OCI-M2 (cell line): ENCODE data around the gene PRMT1.

Experiments used
- DNase-seq: peaks from one replicate; lab custom pipeline; 2025; ENCODE audit not compliant: unreplicated experiment; lab: John Stamatoyannopoulos, UW

The PRMT1 gene

GRCh38 chr19:49687566-49688316 is 10.7 kb downstream of the PRMT1 start:
- DNase-seq, result no peak

- DNase-seq, result no peak
These were observed 11.6 kb downstream of the PRMT1 start for GRCh38 chr19:49688531-49689132.

GRCh38 chr19:49689133-49690078 is 12.3 kb downstream of the PRMT1 start, which contains the start of gene ADM5:
ADM5 (plus strand) TSS chr19:49689594; CDS start chr19:49689838, 244 bp downstream.
- no peak for DNase-seq

GRCh38 chr19:49690079-49690655 is 13.1 kb downstream of the PRMT1 start:
- DNase-seq, result no peak

- DNase-seq, result no peak
These were observed 13.7 kb downstream of the PRMT1 start, which contains the start of gene CPT1C for GRCh38 chr19:49690656-49691242. CPT1C (plus strand) TSS chr19:49691116; CDS start chr19:49692253, 1,137 bp downstream.

- no peak for DNase-seq
These were observed 14.4 kb downstream of the PRMT1 start for GRCh38 chr19:49691243-49692146.

- no peak for DNase-seq
These were observed 15.1 kb downstream of the PRMT1 start for GRCh38 chr19:49692147-49692506.

GRCh38 chr19:49696115-49696514 is 19.0 kb downstream of the PRMT1 start:
- no peak for DNase-seq

GRCh38 chr19:49696865-49697264 is 19.8 kb downstream of the PRMT1 start:
- no peak for DNase-seq

GRCh38 chr19:49699364-49699763 is 22.3 kb downstream of the PRMT1 start:
- DNase-seq, result no peak

GRCh38 chr19:49700563-49700962 is 23.5 kb downstream of the PRMT1 start:
- no peak for DNase-seq

GRCh38 chr19:49701271-49701786 is 24.3 kb downstream of the PRMT1 start:
- DNase-seq, result no peak

GRCh38 chr19:49704888-49705642 is 28.0 kb downstream of the PRMT1 start:
- DNase-seq, result no peak

- DNase-seq, result no peak
These were observed 28.8 kb downstream of the PRMT1 start for GRCh38 chr19:49705919-49706318.

- no peak for DNase-seq
These were observed 33.4 kb downstream of the PRMT1 start for GRCh38 chr19:49710372-49710951.

GRCh38 chr19:49712397-49712859 is 35.4 kb downstream of the PRMT1 start:
- no peak for DNase-seq

- no peak for DNase-seq
These were observed 36.3 kb downstream of the PRMT1 start for GRCh38 chr19:49713236-49713845.

- DNase-seq, result no peak
These were observed 39.1 kb downstream of the PRMT1 start for GRCh38 chr19:49716154-49716553.
